ENCODE results near the gene CKB.

The CKB gene

GRCh38 chr14:103524002-103524935 is 1.6 kb upstream of the CKB start:
- no peaks in the 10 kb centered on the region for H3K36me3 ChIP-seq (ENCODE audit: control insufficient read depth, insufficient read depth, low read length)
- TF ChIP-seq, protein P1, sequence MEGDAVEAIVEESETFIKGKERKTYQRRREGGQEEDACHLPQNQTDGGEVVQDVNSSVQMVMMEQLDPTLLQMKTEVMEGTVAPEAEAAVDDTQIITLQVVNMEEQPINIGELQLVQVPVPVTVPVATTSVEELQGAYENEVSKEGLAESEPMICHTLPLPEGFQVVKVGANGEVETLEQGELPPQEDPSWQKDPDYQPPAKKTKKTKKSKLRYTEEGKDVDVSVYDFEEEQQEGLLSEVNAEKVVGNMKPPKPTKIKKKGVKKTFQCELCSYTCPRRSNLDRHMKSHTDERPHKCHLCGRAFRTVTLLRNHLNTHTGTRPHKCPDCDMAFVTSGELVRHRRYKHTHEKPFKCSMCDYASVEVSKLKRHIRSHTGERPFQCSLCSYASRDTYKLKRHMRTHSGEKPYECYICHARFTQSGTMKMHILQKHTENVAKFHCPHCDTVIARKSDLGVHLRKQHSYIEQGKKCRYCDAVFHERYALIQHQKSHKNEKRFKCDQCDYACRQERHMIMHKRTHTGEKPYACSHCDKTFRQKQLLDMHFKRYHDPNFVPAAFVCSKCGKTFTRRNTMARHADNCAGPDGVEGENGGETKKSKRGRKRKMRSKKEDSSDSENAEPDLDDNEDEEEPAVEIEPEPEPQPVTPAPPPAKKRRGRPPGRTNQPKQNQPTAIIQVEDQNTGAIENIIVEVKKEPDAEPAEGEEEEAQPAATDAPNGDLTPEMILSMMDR (IDR thresholded peaks at IDR 0.05; ENCODE audit: insufficient read depth, low read length, poor library complexity, severe bottlenecking): peak; percentile 11
- H3K27me3 ChIP-seq (replicated peaks; ENCODE audit: control insufficient read depth, insufficient read depth, low read length): no peaks in the 10 kb centered on the region; the same call in 1 of the 2 replicates
- no peak overlapping the region for H3K4me3 ChIP-seq (replicated peaks; ENCODE audit: low read depth, low read length)
- no peak for DNase-seq (ENCODE audit: extremely low read depth, insufficient read length)

DNA sequence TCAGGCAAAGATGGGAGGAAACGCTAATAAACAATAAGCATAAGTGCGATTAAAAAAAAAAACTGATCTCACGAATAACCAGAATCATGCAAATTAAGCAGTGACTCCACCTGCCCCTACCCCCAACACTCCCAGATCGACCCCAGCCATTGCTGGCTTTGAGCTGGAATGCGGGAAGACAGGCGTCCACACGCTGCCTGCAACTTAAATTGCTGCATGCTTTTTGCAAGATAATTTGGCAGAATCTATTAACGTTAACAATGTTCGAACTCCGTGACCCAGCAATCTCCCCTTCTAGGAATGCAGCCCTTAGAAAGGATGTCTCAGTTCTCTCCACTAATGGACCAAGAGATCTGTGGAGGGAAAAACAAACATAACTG is 935 bp upstream of the CKB start:
- Histone ChIP-seq H3K27me3 (replicated peaks; ENCODE audit: control insufficient read depth, insufficient read depth, low read length) (no peaks in the 10 kb centered on the region; the same call in 1 of the 2 replicates), H3K36me3 (ENCODE audit: control insufficient read depth, insufficient read depth, low read length) (no peaks in the 10 kb centered on the region), H3K4me3 (replicated peaks; ENCODE audit: low read depth, low read length) (no peak overlapping the region)
- DNase-seq (ENCODE audit: extremely low read depth, insufficient read length): no peak
- TF ChIP-seq, protein P1 (IDR thresholded peaks at IDR 0.05; ENCODE audit: insufficient read depth, low read length, poor library complexity, severe bottlenecking): no peak

GRCh38 chr14:103521951-103522563 is 573 bp downstream of the CKB start:
- peak overlapping the region; percentile 46 for H3K4me3 ChIP-seq (replicated peaks; ENCODE audit: low read depth, low read length)
- TF ChIP-seq, protein P1 (IDR thresholded peaks at IDR 0.05; ENCODE audit: insufficient read depth, low read length, poor library complexity, severe bottlenecking): no peak
- DNase-seq (ENCODE audit: extremely low read depth, insufficient read length): peak; percentile 22
- no peaks in the 10 kb centered on the region; the same call in 1 of the 2 replicates for H3K27me3 ChIP-seq (replicated peaks; ENCODE audit: control insufficient read depth, insufficient read depth, low read length)
- no peaks in the 10 kb centered on the region for H3K36me3 ChIP-seq (ENCODE audit: control insufficient read depth, insufficient read depth, low read length)

DNA sequence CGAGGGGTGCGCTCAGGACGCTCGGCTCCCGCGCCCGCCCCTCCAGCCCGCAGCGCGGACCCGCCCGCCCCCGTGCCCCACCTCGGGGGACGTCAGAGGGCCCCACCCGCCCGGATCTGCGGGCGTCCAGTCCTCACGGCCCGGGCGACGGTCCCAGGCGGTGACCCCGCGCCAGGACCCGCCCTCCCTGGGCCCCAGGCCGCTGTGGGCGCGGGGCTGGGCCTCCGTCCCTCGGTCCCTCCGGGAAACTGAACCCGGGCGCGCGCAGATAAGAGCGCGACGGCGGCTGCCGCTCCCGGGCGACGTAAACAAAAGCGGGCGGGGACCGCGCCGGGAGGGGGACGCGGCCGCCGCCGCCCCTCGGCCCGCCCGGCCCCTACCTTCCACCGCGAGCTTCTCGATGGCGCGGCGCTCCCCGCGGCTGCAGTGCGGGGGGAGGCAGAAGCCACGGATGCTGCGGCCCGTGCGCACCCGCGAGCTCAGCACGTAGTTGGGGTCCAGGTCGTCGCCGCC is 1.1 kb downstream of the CKB start:
- no peaks in the 10 kb centered on the region; the same call in 1 of the 2 replicates for H3K27me3 ChIP-seq (replicated peaks; ENCODE audit: control insufficient read depth, insufficient read depth, low read length)
- TF ChIP-seq, protein P1 (IDR thresholded peaks at IDR 0.05; ENCODE audit: insufficient read depth, low read length, poor library complexity, severe bottlenecking): no peak
- peak; percentile 23 for DNase-seq (ENCODE audit: extremely low read depth, insufficient read length)
- peak overlapping the region; percentile 31 for H3K4me3 ChIP-seq (replicated peaks; ENCODE audit: low read depth, low read length)
- no peaks in the 10 kb centered on the region for H3K36me3 ChIP-seq (ENCODE audit: control insufficient read depth, insufficient read depth, low read length)

- TF ChIP-seq, protein P1 (IDR thresholded peaks at IDR 0.05; ENCODE audit: insufficient read depth, low read length, poor library complexity, severe bottlenecking): peak; percentile 53
- no peaks in the 10 kb centered on the region for H3K36me3 ChIP-seq (ENCODE audit: control insufficient read depth, insufficient read depth, low read length)
- DNase-seq (ENCODE audit: extremely low read depth, insufficient read length): peak; percentile 76
Measured at GRCh38 chr14:103520657-103521437, 1.8 kb downstream of the CKB start.

More at GRCh38 chr14:103520657-103521437, 1.8 kb downstream of the CKB start:
- peak overlapping the region; percentile 29 for H3K4me3 ChIP-seq (replicated peaks; ENCODE audit: low read depth, low read length)
- no peaks in the 10 kb centered on the region; the same call in 1 of the 2 replicates for H3K27me3 ChIP-seq (replicated peaks; ENCODE audit: control insufficient read depth, insufficient read depth, low read length)

Measured in GM06990 (cell line).